ENCODE results near the gene RAB3A. TPM values are rescaled to one million over a fixed set of nuclear protein-coding genes. Genes with fewer than 3 reads are reported as not detected.

The RAB3A gene
- polyA plus RNA-seq, 4 donors = 3.7 to 6.1 (median 5.4) TPM

- DNase-seq (ENCODE audit: low read depth in 4 of 4, low spot score in 3 of 4) = no peak
Observed at GRCh38 chr19:18202778-18203407, 949 bp downstream of the RAB3A start.

- DNase-seq (ENCODE audit: low read depth in 4 of 4, low spot score in 3 of 4) = no peak
Observed at GRCh38 chr19:18202397-18202777, 1.5 kb downstream of the RAB3A start.

GRCh38 chr19:18198374-18198773 is 5.5 kb downstream of the RAB3A start:
- DNase-seq (ENCODE audit: low read depth in 4 of 4, low spot score in 3 of 4) = no peak

- DNase-seq (ENCODE audit: low read depth in 4 of 4, low spot score in 3 of 4) = no peak
Observed at GRCh38 chr19:18197941-18198340, 5.9 kb downstream of the RAB3A start.

GRCh38 chr19:18197306-18197705 is 6.5 kb downstream of the RAB3A start:
- DNase-seq (ENCODE audit: low read depth in 4 of 4, low spot score in 3 of 4) = no peak

GRCh38 chr19:18196511-18196845 is 7.4 kb downstream of the RAB3A start:
- DNase-seq (ENCODE audit: low read depth in 4 of 4, low spot score in 3 of 4) = no peak

- no peak for DNase-seq (ENCODE audit: low read depth in 4 of 4, low spot score in 3 of 4)
Observed at GRCh38 chr19:18194554-18195238, 9.1 kb downstream of the RAB3A start.

GRCh38 chr19:18194181-18194530 is 9.7 kb downstream of the RAB3A start:
- no peak for DNase-seq (ENCODE audit: low read depth in 4 of 4, low spot score in 3 of 4)

GRCh38 chr19:18193388-18194180 is 10.3 kb downstream of the RAB3A start:
- DNase-seq (ENCODE audit: low read depth in 4 of 4, low spot score in 3 of 4) = no peak

GRCh38 chr19:18192673-18193387 is 11.0 kb downstream of the RAB3A start, which contains the start of gene MPV17L2:
Gene MPV17L2, plus strand, starts transcription at chr19:18193218. Its CDS starts 64 bp downstream, at chr19:18193282.
- DNase-seq (ENCODE audit: low read depth in 4 of 4, low spot score in 3 of 4) = peak; percentile 99 to 100 (median 100)

GRCh38 chr19:18191640-18192062 is 12.2 kb downstream of the RAB3A start:
- DNase-seq (ENCODE audit: low read depth in 4 of 4, low spot score in 3 of 4) = no peak

- no peak for DNase-seq (ENCODE audit: low read depth in 4 of 4, low spot score in 3 of 4)
Observed at GRCh38 chr19:18190278-18190677, 13.6 kb downstream of the RAB3A start.

GRCh38 chr19:18185538-18185937 is 18.3 kb downstream of the RAB3A start:
- no peak for DNase-seq (ENCODE audit: low read depth in 4 of 4, low spot score in 3 of 4)

- DNase-seq (ENCODE audit: low read depth in 4 of 4, low spot score in 3 of 4) = no peak
Observed at GRCh38 chr19:18183529-18183928, 20.3 kb downstream of the RAB3A start.

- DNase-seq (ENCODE audit: low read depth in 4 of 4, low spot score in 3 of 4) = no peak
Observed at GRCh38 chr19:18179957-18180356, 23.9 kb downstream of the RAB3A start.

- no peak for DNase-seq (ENCODE audit: low read depth in 4 of 4, low spot score in 3 of 4)
Observed at GRCh38 chr19:18176367-18177310, 27.2 kb downstream of the RAB3A start.

GRCh38 chr19:18174983-18175382 is 28.9 kb downstream of the RAB3A start:
- no peak for DNase-seq (ENCODE audit: low read depth in 4 of 4, low spot score in 3 of 4)

GRCh38 chr19:18173572-18174288 is 30.1 kb downstream of the RAB3A start, which contains the start of gene IFI30:
Gene IFI30, plus strand, starts transcription at chr19:18173813. Its CDS starts 29 bp downstream, at chr19:18173842.
- DNase-seq (ENCODE audit: low read depth in 4 of 4, low spot score in 3 of 4) = peak in 2 of 4 donors; percentile 47 to 68

GRCh38 chr19:18173054-18173571 is 30.7 kb downstream of the RAB3A start:
- DNase-seq (ENCODE audit: low read depth in 4 of 4, low spot score in 3 of 4) = no peak

Measured in right renal pelvis (tissue), 4 donors.